Liver (tissue), 9 donors: ENCODE measurements around the gene CHN2. TPM values are rescaled to one million over a fixed set of nuclear protein-coding genes. Genes with fewer than 3 reads are reported as not detected.

ENCODE experiments used
- DNase-seq: peaks from one replicate; pipeline ENCODE4 v3.0.0-alpha.2; 2017; ENCODE audit warnings: low spot score
- H3K27ac ChIP-seq, 2 donors: one replicate each; pipeline ENCODE4 v1.7.0; 2013; ENCODE audit warnings: inconsistent platforms in 2 of 2, low read length in 2 of 2, control low read depth in 1 of 2, low read depth in 1 of 2, mild to moderate bottlenecking in 1 of 2
- H3K27me3 ChIP-seq, 4 donors: one replicate each; pipeline versions ENCODE4 v1.6.1 to v1.7.0; 2013; ENCODE audit warnings: low read length in 3 of 4, inconsistent platforms in 1 of 4, mild to moderate bottlenecking in 1 of 4, moderate library complexity in 1 of 4; ENCODE audit not compliant: control insufficient read depth in 4 of 4, insufficient read depth in 4 of 4
- H3K36me3 ChIP-seq, 4 donors: one replicate each; pipeline versions ENCODE4 v1.6.1 to v1.7.0; 2013; ENCODE audit warnings: low read length in 3 of 4, mild to moderate bottlenecking in 3 of 4, low read depth in 1 of 4, moderate library complexity in 1 of 4; ENCODE audit not compliant: control insufficient read depth in 4 of 4, insufficient read depth in 3 of 4
- H3K4me1 ChIP-seq, 4 donors: one replicate each; pipeline versions ENCODE4 v1.6.1 to v1.7.0; 2013; ENCODE audit warnings: low read length in 3 of 4, mild to moderate bottlenecking in 3 of 4, moderate library complexity in 1 of 4; ENCODE audit not compliant: control insufficient read depth in 4 of 4, insufficient read depth in 4 of 4
- H3K4me3 ChIP-seq, 3 donors: one replicate each; pipeline versions ENCODE4 v1.6.1 to v1.7.0; 2013; ENCODE audit warnings: low read length in 3 of 3, control low read depth in 1 of 3, low read depth in 1 of 3, mild to moderate bottlenecking in 1 of 3
- H3K9ac ChIP-seq, 2 donors: one replicate each; pipeline ENCODE4 v1.7.0; 2013; ENCODE audit warnings: low read length in 2 of 2, mild to moderate bottlenecking in 2 of 2, moderate library complexity in 2 of 2, control low read depth in 1 of 2, low read depth in 1 of 2
- H3K9me3 ChIP-seq, 4 donors: one replicate each; pipeline versions ENCODE4 v1.6.1 to v1.7.0; 2013; ENCODE audit warnings: low read length in 3 of 4; ENCODE audit not compliant: control insufficient read depth in 4 of 4
- CTCF ChIP-seq: fragments of 150-350 bp; IDR thresholded peaks from 2 replicates; pipeline ENCODE4 v1.5.1; 2017; ENCODE audit warnings: improper control_type of control experiment, low read depth, low read length; ENCODE audit not compliant: missing input control
- EGR1 ChIP-seq, 2 donors: IDR thresholded peaks; 2 replicates each; pipeline ENCODE4 v1.6.1; 2016 to 2018; ENCODE audit warnings: antibody characterized with exemption in 2 of 2, low read depth in 2 of 2
- FOXA1 ChIP-seq: IDR thresholded peaks from 2 replicates; pipeline ENCODE4 v1.6.1; 2016; ENCODE audit warnings: antibody characterized with exemption
- FOXA2 ChIP-seq: IDR thresholded peaks from 2 replicates; pipeline ENCODE4 v1.6.1; 2016; ENCODE audit warnings: antibody characterized with exemption
- GABPA ChIP-seq, 2 donors: IDR thresholded peaks in 1 of 2; conservative IDR thresholded peaks in 1 of 2; 2 replicates each; pipeline ENCODE4 v1.6.1; 2016; ENCODE audit warnings: antibody characterized with exemption in 2 of 2, mild to moderate bottlenecking in 1 of 2, moderate library complexity in 1 of 2
- HNF4A ChIP-seq, 2 donors: conservative IDR thresholded peaks; 2 replicates each; pipeline ENCODE4 v1.6.1; 2016; ENCODE audit warnings: antibody characterized with exemption in 2 of 2, mild to moderate bottlenecking in 2 of 2
- HNF4G ChIP-seq: IDR thresholded peaks from 2 replicates; pipeline ENCODE4 v1.6.1; 2016; ENCODE audit warnings: antibody characterized with exemption
- JUND ChIP-seq, 2 donors: IDR thresholded peaks; 2 replicates each; pipeline ENCODE4 v1.6.1; 2016; ENCODE audit warnings: antibody characterized with exemption in 2 of 2
- NR2F2 ChIP-seq: IDR thresholded peaks from 2 replicates; pipeline ENCODE4 v1.6.1; 2016; ENCODE audit warnings: antibody characterized with exemption
- RAD21 ChIP-seq, 2 donors: IDR thresholded peaks; 2 replicates each; pipeline ENCODE4 v1.6.1; 2016; ENCODE audit warnings: antibody characterized with exemption in 2 of 2, mild to moderate bottlenecking in 2 of 2
- RXRA ChIP-seq, 2 donors: IDR thresholded peaks; 2 replicates each; pipeline ENCODE4 v1.6.1; 2017 to 2018; ENCODE audit warnings: antibody characterized with exemption in 2 of 2, mild to moderate bottlenecking in 1 of 2
- SP1 ChIP-seq: IDR thresholded peaks from 2 replicates; pipeline ENCODE4 v1.6.1; 2018; ENCODE audit warnings: antibody characterized with exemption, mild to moderate bottlenecking
- TAF1 ChIP-seq: conservative IDR thresholded peaks from 2 replicates; pipeline ENCODE4 v1.6.1; 2016; ENCODE audit warnings: antibody characterized with exemption, mild to moderate bottlenecking
- YY1 ChIP-seq: IDR thresholded peaks from 2 replicates; pipeline ENCODE4 v1.6.1; 2016; ENCODE audit warnings: antibody characterized with exemption, mild to moderate bottlenecking
- WGBS: extraction: QIAGEN DNeasy Blood & Tissue Kit; methylation state at CpG from one replicate; pipeline ENCODE4 v1.1.7; 2013; 5-methylcytosine and 5-hydroxymethylcytosine counted together
- polyA plus RNA-seq, 2 donors: library from polyadenylated mRNA; stranded (reverse) in 1 of 2; unstranded in 1 of 2; fragments of 200-250 nt in 1 of 2; fragments of >200 nt in 1 of 2; fragmentation: Nextera tagmentation in 1 of 2; extraction: Ambion mirVana in 1 of 2; gene quantifications; one replicate each; pipeline versions ENCODE4 v1.2.1 to v1.2.3, GENCODE V29; 2013 to 2015
- total RNA-seq, 2 donors: library from RNA; depleted of rRNA; stranded (reverse); fragments of >200 nt; gene quantifications; one replicate each; pipeline ENCODE4 v1.2.3, GENCODE V29; 2014
- TF ChIP-seq, protein P1 (sequence below): IDR thresholded peaks from 2 replicates; pipeline ENCODE4 v1.6.1; 2016; ENCODE audit warnings: antibody characterized with exemption
- TF ChIP-seq, protein P2 (sequence below): IDR thresholded peaks from 2 replicates; pipeline ENCODE4 v1.6.1; 2016; ENCODE audit warnings: antibody characterized with exemption, mild to moderate bottlenecking
- TF ChIP-seq, protein P3 (sequence below): IDR thresholded peaks from 2 replicates; pipeline ENCODE4 v1.6.1; 2016; ENCODE audit warnings: antibody characterized with exemption
- TF ChIP-seq, protein P4 (sequence below): IDR thresholded peaks from 2 replicates; pipeline ENCODE4 v1.6.1; 2016; ENCODE audit warnings: antibody characterized with exemption
- donor health status: healthy.
- donor health status: healthy.
- donor health status: healthy.
- donor health status: healthy.
- donor health status: healthy.

Gene CHN2
- total and polyA plus RNA-seq, 4 donors, result 8.3 to 25.4 (median 17.8) TPM

DNA sequence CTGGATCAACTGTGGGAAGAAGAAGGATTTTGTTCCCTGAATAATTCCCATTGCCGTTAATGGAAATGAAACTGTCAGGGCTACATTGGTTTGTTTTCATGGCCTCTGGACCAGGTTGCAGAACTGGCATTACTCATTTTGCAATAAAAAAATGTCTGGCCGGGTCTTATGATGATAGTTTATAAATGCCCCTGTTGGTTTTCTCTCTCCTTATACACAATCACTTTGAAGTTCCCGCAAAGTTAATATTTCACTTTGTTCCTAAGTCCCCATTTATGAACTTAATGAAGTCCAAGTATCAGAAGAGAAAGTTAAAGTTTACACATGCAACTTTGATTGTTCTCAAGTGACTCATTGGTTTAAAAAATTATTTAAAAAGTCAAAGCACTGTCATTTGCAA is 218.3 kb downstream of the CHN2 start:
- DNase-seq, result no peak
- Histone ChIP-seq H3K4me3 (no peak overlapping the region), H3K27ac (peak overlapping the region in 1 of 2 donors; percentile 21)

More for the DNA sequence above, 218.3 kb downstream of the CHN2 start:
- H3K4me1 ChIP-seq, result peaks cover 0 to 3% (median 1%) of the 10 kb centered on the region in 4 donors
- TF ChIP-seq EGR1 (IDR thresholded peaks at IDR 0.05; ENCODE audit: low read depth in 2 of 2), result no peak
- TF ChIP-seq, protein P1, sequence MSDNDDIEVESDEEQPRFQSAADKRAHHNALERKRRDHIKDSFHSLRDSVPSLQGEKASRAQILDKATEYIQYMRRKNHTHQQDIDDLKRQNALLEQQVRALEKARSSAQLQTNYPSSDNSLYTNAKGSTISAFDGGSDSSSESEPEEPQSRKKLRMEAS, result no peak
- TF ChIP-seq, protein P2, sequence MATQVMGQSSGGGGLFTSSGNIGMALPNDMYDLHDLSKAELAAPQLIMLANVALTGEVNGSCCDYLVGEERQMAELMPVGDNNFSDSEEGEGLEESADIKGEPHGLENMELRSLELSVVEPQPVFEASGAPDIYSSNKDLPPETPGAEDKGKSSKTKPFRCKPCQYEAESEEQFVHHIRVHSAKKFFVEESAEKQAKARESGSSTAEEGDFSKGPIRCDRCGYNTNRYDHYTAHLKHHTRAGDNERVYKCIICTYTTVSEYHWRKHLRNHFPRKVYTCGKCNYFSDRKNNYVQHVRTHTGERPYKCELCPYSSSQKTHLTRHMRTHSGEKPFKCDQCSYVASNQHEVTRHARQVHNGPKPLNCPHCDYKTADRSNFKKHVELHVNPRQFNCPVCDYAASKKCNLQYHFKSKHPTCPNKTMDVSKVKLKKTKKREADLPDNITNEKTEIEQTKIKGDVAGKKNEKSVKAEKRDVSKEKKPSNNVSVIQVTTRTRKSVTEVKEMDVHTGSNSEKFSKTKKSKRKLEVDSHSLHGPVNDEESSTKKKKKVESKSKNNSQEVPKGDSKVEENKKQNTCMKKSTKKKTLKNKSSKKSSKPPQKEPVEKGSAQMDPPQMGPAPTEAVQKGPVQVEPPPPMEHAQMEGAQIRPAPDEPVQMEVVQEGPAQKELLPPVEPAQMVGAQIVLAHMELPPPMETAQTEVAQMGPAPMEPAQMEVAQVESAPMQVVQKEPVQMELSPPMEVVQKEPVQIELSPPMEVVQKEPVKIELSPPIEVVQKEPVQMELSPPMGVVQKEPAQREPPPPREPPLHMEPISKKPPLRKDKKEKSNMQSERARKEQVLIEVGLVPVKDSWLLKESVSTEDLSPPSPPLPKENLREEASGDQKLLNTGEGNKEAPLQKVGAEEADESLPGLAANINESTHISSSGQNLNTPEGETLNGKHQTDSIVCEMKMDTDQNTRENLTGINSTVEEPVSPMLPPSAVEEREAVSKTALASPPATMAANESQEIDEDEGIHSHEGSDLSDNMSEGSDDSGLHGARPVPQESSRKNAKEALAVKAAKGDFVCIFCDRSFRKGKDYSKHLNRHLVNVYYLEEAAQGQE, result no peak
- no peak for TF ChIP-seq FOXA1
- peak; percentile 26 for TF ChIP-seq SP1
- no peak for TF ChIP-seq TAF1
- peak; percentile 59 to 64 for TF ChIP-seq HNF4A (conservative IDR thresholded peaks at IDR 0.05)
- TF ChIP-seq, protein P3, sequence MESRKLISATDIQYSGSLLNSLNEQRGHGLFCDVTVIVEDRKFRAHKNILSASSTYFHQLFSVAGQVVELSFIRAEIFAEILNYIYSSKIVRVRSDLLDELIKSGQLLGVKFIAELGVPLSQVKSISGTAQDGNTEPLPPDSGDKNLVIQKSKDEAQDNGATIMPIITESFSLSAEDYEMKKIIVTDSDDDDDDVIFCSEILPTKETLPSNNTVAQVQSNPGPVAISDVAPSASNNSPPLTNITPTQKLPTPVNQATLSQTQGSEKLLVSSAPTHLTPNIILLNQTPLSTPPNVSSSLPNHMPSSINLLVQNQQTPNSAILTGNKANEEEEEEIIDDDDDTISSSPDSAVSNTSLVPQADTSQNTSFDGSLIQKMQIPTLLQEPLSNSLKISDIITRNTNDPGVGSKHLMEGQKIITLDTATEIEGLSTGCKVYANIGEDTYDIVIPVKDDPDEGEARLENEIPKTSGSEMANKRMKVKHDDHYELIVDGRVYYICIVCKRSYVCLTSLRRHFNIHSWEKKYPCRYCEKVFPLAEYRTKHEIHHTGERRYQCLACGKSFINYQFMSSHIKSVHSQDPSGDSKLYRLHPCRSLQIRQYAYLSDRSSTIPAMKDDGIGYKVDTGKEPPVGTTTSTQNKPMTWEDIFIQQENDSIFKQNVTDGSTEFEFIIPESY, result no peak
- TF ChIP-seq NR2F2, result no peak
- TF ChIP-seq CTCF, result no peak
- peak in 1 of 2 donors; percentile 42 for TF ChIP-seq RXRA (IDR thresholded peaks at IDR 0.05)
- TF ChIP-seq YY1, result peak; percentile 68
- no peak for TF ChIP-seq FOXA2
- peak in 1 of 2 donors; percentile 11 for TF ChIP-seq RAD21 (IDR thresholded peaks at IDR 0.05)
- peak; percentile 20 to 34 for TF ChIP-seq JUND (IDR thresholded peaks at IDR 0.05)
- TF ChIP-seq, protein P4, sequence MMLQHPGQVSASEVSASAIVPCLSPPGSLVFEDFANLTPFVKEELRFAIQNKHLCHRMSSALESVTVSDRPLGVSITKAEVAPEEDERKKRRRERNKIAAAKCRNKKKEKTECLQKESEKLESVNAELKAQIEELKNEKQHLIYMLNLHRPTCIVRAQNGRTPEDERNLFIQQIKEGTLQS, result no peak
- TF ChIP-seq HNF4G, result no peak
- no peak for TF ChIP-seq GABPA (IDR thresholded peaks at IDR 0.05 in 1 of 2, conservative IDR thresholded peaks at IDR 0.05 in 1 of 2)
- H3K27me3 ChIP-seq, result no peaks in the 10 kb centered on the region
- H3K36me3 ChIP-seq, result no peaks in the 10 kb centered on the region
- WGBS, result 33% methylated on average over 3 of the region's 3 CpGs
- no peak overlapping the region for H3K9ac ChIP-seq
- no peaks in the 10 kb centered on the region for H3K9me3 ChIP-seq
